NCI-H524 treated with DMSO at 0.1 percent for 48 hours (cell line): ENCODE data around the gene TCF23.
A peak's percentile ranks its signal among the peaks of the same experiment; 100 is the strongest.

Experiments
- DNase-seq: peaks from one replicate; lab custom pipeline; 2025; lab: John Stamatoyannopoulos, UW

Gene TCF23

GRCh38 chr2:27128668-27129571 lies 19.9 kb upstream of the TCF23 start:
- DNase-seq = no peak

- DNase-seq = no peak
Measured at GRCh38 chr2:27130396-27130795, 18.4 kb upstream of the TCF23 start.

DNA sequence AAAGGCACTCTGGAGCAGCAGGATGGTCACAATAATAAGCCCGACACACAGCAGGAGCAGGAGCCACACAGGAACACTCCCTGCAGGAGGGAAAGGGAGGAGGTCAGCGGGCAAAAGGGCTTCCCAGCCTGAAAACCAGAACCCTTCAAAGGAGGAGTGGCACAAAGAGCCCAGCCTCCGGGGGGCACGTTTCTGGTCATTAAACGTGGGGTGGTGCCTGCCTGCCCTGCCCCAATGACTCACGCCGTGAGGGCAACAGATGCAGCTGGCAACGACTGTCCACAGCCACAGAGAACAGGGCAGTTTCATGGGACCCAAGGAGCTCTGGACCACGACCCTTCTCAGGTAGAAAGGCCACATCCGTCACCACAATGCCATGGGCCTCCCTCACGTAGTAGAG lies 17.4 kb upstream of the TCF23 start:
- no peak for DNase-seq

GRCh38 chr2:27133195-27133875 lies 15.5 kb upstream of the TCF23 start:
- no peak for DNase-seq

DNA sequence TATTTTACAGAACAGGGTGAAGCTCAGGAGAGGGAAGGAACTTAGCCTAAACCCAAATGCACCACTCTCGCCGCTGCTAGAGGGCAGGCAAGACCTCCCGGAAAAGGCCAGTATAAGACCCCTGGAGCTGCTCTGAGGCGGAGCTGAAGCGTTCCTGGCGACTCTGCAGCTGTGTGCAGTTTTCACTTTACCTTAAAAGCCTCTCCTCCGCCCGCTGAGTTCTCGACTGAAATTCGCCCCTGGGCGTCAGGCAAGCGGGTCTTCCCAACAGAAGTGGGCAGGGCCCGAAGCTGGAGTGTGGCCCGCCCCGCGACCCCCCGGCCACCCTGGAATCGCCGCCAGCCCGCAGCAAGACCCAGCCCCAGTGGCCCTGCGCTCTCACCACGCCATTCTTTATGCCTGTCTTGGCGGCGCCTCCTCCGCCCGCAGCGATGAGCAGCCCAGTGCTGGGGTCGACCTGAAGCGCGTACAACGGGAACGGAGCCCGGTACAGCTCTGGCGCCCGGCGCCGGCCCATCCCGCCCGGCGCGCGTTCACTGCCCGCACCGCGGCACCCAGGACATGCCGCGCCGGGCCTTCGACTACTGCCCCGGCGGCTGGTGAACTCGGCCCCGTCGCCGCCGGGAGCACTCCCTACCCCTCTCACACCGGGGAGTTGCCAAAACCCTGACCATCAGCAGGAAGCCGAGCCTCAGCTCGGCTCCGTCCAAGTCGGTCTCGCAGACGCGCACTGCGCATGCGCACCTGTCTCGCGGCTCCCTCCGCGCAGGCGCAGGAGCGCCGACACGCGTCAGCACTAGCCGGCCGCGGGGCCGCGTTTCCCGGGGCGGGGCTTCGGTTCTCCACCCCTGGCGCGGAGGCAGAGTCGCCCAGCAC lies 14.7 kb upstream of the TCF23 start, which contains the start of gene PREB:
Gene PREB (minus strand): TSS at position 732 of the 876 bp plus-strand sequence. CDS start 215 bp downstream, at position 517.
- DNase-seq = peak; percentile 45

DNA sequence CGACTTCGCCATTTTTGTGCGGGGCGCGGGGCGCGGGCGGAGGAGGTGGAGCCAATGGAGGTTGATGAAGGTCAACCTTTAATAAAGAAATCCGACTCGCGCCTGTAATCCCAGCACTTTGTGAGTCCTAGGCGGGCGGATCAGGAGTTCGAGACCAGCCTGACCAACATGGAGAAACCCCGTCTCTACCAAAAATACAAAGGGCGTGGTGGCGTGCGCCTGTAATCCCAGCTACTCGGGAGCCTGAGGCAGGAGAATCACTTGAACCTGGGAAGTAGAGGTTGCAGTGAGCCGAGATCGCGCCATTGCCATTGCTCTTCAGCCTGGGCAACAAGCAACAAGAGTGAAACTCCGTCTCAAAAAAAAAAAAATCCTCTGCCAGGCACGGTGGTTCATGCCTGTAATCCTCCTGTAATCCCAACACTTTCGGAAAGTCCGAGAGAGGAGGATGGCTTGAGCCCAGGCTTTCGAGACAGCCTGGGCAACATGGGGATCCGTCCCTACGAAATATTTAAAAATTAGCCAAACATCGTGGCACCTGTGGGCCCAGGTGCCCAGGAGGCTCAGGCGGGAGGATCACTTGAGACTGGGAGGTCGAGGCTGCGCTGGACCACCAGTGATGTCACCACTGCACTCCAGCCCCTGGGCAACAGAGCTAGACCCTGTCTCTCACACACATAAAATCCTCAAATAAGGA lies 13.9 kb upstream of the TCF23 start:
- DNase-seq = no peak

DNA sequence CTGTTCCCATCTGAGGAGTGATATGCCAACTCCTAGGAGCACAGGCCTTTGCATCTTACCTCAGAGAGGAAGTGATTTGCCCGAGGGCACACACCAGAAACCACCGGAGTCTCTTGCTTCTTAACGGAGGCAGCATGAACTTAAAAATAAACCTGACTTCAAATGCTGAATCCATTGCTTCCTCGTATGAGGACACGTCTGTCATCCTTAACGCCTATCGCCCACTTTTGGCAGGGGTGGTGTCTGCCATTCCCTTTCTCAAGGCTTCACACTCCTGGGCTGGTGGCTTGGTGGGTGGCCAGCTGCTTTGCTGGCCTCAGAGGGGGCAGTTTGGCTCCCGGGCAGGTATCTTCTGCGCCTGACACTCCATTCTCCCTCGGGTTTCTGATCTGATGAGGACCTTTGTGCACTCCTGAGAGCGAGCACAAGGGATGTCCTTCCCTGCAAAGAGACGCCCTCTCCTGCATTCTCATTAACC lies 13.3 kb upstream of the TCF23 start:
- no peak for DNase-seq

GRCh38 chr2:27136751-27137150 lies 12.1 kb upstream of the TCF23 start:
- no peak for DNase-seq

DNA sequence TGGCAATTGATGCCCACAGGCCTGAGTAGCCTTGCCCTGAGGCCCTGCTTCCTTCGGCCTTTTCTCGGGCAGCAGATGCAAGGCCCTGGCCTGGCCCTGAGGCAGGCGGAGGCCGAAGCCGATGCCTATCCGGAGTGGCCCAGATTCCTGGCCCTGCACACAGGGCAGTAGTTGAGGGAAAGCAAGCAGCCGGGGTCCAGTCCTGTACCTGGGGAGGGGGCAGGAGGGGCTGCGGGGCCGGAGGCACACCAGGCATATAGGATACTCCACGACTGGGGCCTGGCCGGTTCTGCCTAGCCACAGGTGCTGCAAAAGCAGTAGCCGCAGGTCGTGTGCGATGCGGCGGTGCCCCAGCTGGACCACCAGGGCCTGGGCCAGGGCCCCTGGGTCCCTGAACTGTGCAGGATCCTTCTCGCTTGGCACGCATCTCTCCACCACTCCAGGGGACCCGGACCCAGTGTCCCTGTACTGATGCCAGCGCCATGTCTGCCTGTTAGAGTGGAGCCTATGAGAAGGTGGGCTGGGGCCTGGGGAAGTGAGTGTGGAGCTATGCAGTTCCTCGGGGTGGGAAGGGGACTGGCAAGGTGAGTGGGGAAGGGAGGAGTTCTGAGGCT lies 11.4 kb upstream of the TCF23 start:
- no peak for DNase-seq

DNA sequence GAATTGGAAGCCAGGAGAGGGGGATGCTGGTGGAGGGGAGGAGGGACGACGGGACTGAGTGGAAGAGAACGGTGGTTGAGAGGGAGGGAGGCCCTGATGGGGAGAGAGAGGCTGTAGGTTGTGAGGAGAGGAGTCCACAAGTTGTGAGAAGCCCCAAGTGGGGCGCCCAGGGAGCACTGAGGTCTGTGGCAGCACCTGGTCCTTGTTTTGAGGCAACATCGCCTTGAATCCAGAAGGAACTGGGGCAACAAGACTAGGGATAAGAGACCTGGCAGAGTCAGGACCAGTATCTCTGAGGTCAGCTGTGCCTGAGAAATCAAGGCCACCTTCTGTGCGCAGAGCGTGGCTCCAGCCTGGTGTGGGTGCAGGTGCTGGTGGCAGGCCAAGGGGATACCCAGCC lies 10.7 kb upstream of the TCF23 start:
- DNase-seq = no peak

GRCh38 chr2:27139310-27139709 lies 9.5 kb upstream of the TCF23 start, which contains the start of gene PRR30:
TSS of gene PRR30 (minus strand) at chr2:27139410. CDS start at chr2:27138329, 1,081 bp downstream.
- DNase-seq = no peak

DNA sequence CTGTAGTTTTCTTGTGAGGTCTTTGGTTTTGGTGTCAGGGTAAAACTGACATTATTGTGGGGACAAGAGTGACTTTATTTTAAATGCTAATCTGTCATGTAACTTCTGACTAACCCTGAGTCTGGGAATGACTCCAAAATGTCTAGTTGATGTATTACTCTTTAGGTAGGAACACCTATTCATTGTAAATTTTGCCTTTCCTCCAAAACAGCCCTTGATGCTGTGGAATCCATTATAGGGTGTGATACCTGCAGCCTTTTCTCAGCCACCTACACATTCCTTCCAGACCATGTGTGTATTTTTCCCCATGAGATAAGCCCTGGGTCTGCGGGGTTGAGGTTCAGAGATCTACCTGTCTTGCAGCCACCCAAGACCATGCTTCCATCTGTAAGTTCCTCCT lies 5.5 kb upstream of the TCF23 start:
- no peak for DNase-seq

DNA sequence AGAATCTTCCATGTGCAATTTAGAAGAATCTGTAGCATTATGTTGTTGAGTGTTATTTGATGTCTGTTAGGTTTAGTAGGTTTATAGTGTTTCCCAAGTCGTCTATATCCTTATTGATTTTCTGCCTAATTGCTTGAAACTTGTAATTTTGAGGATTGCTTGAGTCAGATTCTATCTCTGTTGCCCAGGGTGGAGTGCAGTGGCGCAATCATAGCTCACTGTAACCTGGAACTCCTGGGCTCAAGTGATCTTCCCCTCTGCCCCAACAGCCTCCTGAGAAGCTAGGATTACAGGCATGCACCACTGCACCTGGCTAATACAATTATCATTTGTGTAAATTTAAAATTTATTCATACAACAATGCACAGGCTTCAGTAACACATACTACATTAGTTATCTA lies 3.1 kb upstream of the TCF23 start:
- no peak for DNase-seq

DNA sequence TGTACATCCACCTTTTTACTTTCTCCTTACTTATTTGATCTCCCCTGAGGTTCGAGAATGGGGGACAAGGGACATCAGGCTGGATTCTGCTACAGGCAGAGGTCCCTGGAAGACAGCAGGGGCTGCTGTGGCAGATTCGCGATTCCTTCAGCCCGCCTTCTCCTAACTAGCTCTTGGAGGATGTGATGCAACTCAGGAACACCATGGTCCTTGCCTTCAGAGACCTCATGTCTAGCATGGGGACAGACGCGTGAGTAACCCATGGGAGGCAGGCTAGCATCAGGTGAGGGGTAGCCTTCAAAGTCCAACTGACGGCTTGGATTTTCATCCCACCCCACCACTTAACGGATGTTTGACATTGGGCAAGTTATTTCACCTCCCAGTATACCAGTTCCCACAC lies 869 bp upstream of the TCF23 start:
- no peak for DNase-seq

DNA sequence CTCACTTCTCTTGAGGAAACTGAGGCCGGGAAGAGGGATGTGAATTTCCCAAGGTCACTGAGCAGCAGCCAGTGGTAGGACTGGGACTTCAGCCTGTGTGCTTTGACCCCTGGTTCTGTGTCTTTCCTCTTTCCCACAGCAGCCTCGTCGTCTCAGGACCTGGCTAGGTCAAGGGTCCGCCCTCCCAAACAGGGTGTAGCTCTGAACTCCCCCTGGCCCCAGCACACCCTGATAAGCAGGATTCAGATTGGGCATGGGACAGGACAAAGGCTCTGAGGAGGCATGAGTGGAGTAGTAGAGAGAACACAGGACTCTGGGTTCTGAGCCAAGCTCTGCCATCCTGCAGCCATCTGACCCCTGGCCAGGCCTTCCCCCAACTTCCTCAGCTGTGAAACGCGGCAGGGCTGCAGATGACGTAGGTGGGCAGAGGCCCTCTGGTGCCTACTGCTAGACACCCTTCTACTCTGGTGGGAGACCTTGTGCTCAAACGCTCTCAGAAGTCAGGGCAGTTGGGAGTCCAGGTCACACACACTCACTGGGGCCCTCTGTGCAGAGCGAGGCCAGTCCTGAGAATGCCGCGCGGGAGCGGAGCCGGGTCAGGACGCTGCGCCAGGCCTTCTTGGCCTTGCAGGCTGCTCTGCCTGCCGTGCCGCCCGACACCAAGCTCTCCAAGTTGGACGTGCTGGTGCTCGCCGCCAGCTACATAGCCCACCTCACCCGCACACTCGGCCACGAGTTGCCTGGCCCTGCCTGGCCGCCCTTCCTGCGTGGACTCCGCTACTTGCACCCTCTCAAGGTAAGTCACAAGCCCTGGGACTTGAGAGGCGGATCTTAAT lies 984 bp downstream of the TCF23 start:
- DNase-seq = no peak

DNA sequence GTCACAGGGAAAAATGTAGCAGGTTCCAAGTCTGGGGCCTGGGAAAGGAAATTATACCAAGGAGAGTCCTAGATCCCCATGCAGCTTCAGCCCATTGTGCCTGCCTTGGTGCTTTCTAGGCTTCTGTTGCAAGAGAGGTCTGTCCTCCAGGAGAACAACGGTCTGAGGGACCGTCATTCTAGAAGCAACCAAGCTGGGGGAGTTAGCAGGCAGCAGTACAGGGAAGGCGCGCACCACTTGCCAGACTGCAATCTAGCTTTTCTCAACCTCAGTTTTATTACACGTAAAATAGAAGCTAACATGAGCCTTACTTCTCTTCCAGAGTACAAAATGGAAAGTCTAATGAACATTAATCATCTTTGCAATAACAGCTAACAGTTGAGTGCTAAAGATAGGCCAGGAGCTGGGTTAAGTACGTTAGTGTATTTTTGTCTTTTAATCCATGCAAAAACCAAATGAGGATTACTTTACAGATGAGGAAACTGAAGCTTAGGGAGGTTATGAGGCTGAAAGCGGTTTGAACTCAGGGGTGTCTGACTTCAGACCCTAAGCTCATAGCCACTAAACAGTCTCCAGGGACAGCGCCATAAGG lies 1.9 kb downstream of the TCF23 start:
- no peak for DNase-seq

DNA sequence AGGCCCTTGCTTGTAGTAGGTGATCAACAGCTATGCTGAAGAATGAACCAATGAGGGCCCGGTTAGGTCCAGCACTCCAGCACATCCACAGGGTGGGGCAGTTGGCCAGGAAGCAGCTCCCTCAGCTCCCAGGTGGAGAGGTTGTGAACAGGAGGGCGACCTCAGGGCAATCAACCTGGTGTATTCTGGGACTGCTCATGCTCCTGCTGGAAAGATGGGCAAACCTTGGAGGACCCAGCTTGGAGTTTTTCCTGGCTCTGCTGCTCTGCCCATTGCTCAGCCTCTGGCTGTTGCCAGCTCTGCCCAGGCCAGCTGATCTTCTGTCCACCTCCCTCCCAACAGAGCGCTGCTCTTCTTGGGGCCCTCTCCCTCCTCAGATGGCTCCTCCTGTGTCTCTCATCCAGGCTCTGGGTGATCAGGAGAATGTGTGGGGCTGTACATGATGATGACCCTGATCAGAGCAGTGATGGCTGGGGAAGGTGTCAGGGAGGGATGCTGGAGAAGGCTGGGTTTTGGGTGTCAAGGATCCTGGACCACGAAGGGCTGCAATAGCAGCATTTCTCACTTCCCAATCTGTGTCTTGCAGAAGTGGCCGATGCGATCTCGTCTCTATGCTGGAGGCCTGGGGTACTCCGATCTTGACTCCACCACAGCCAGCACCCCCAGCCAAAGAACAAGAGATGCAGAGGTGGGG lies 3.4 kb downstream of the TCF23 start:
- no peak for DNase-seq

GRCh38 chr2:27152796-27153464 lies 4.1 kb downstream of the TCF23 start:
- DNase-seq = no peak
